GM12872 (cell line): ENCODE results near the gene TMTC2.

Experiments used
- CTCF ChIP-seq: IDR thresholded peaks from 3 replicates; pipeline ENCODE4 v1.5.1; 2011; ENCODE audit warnings: low read depth, mild to moderate bottlenecking, low read length, moderate library complexity; ENCODE audit not compliant: insufficient read depth

Gene TMTC2

GRCh38 chr12:83008703-83009102 lies 322.0 kb downstream of the TMTC2 start:
- no peak for TF ChIP-seq CTCF

- TF ChIP-seq CTCF = no peak
Measured at GRCh38 chr12:83010169-83010804, 323.6 kb downstream of the TMTC2 start.

- TF ChIP-seq CTCF = no peak
Measured at GRCh38 chr12:83015390-83016217, 328.9 kb downstream of the TMTC2 start.

- no peak for TF ChIP-seq CTCF
Measured at GRCh38 chr12:83016218-83016835, 329.6 kb downstream of the TMTC2 start.

- no peak for TF ChIP-seq CTCF
Measured at GRCh38 chr12:83016991-83017390, 330.3 kb downstream of the TMTC2 start.

GRCh38 chr12:83018088-83018487 lies 331.4 kb downstream of the TMTC2 start:
- TF ChIP-seq CTCF = no peak

- TF ChIP-seq CTCF = no peak
Measured at GRCh38 chr12:83027021-83027723, 340.5 kb downstream of the TMTC2 start.
